Ishikawa (cell line): ENCODE data around the gene COL15A1.

Source experiments
- CEBPB ChIP-seq: IDR thresholded peaks from 2 replicates; pipeline ENCODE4 v1.6.1; 2012
- FOXM1 ChIP-seq: IDR thresholded peaks from 2 replicates; pipeline ENCODE4 v1.6.1; 2012; ENCODE audit warnings: low read depth, borderline replicate concordance
- TAF1 ChIP-seq: IDR thresholded peaks from 2 replicates; pipeline ENCODE4 v1.6.1; 2012; ENCODE audit warnings: low read depth, mild to moderate bottlenecking
- TEAD4 ChIP-seq: IDR thresholded peaks from 2 replicates; pipeline ENCODE4 v1.6.1; 2012
- TF ChIP-seq, protein P1 (sequence below): IDR thresholded peaks from 2 replicates; pipeline ENCODE4 v1.6.1; 2012; ENCODE audit warnings: low read depth, mild to moderate bottlenecking

DNA sequence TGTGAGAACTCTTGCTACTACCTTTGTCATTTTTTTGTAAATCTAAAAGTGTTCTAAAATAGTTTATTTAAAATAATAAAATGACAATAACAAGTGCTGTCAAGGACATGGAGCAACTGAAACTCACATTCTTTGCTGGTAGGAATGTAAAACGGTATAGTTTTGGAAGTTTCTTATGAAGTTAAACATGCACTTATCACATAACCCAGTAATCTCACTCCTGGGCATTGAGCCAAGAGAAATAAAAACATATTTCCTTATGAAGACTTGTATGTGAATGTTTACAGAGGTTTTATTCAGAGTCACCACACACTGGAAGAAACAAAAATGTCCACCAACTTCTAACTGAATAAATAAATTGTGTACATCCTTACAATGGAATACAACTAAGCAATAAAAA lies 46.0 kb upstream of the COL15A1 start:
- no peak for TF ChIP-seq FOXM1
- TF ChIP-seq TAF1 = no peak
- TF ChIP-seq, protein P1, sequence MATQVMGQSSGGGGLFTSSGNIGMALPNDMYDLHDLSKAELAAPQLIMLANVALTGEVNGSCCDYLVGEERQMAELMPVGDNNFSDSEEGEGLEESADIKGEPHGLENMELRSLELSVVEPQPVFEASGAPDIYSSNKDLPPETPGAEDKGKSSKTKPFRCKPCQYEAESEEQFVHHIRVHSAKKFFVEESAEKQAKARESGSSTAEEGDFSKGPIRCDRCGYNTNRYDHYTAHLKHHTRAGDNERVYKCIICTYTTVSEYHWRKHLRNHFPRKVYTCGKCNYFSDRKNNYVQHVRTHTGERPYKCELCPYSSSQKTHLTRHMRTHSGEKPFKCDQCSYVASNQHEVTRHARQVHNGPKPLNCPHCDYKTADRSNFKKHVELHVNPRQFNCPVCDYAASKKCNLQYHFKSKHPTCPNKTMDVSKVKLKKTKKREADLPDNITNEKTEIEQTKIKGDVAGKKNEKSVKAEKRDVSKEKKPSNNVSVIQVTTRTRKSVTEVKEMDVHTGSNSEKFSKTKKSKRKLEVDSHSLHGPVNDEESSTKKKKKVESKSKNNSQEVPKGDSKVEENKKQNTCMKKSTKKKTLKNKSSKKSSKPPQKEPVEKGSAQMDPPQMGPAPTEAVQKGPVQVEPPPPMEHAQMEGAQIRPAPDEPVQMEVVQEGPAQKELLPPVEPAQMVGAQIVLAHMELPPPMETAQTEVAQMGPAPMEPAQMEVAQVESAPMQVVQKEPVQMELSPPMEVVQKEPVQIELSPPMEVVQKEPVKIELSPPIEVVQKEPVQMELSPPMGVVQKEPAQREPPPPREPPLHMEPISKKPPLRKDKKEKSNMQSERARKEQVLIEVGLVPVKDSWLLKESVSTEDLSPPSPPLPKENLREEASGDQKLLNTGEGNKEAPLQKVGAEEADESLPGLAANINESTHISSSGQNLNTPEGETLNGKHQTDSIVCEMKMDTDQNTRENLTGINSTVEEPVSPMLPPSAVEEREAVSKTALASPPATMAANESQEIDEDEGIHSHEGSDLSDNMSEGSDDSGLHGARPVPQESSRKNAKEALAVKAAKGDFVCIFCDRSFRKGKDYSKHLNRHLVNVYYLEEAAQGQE = no peak
- no peak for TF ChIP-seq TEAD4
- TF ChIP-seq CEBPB = no peak
